Panc1 (cell line): Measurements from ENCODE around the gene SLC46A1. TPM values are rescaled to one million over a fixed set of nuclear protein-coding genes. Genes with fewer than 3 reads are reported as not detected.

Experiments
- ATAC-seq: fragments of 200-7000 bp; cut with Tn5 transposase; 2 replicates; pipeline ENCODE4 v1.9.1; 2020; ENCODE audit warnings: mild to moderate bottlenecking, moderate library complexity
- BruUV-seq: library from RNA; stranded (reverse); fragments of 400-500 nt; replicated peaks from 2 replicates; lab custom pipeline; 2021; lab: Mats Ljungman, UMichigan
- CTCF ChIA-PET: fragments of 300-600 bp; sonication (Branson Sonifier 250); formaldehyde crosslinking; loops from one replicate; lab custom pipeline; 2022; ENCODE audit warnings: antibody characterized with exemption; lab: Charles Lee
- POLR2A ChIA-PET: fragments of 300-600 bp; sonication (Branson Sonifier 250); formaldehyde crosslinking; loops from one replicate; lab custom pipeline; 2022; ENCODE audit warnings: antibody characterized with exemption; lab: Charles Lee
- DNase-seq: peaks from one replicate; pipeline ENCODE4 v3.0.0-alpha.2; 2010; ENCODE audit warnings: low read depth, low spot score
- H3K27ac ChIP-seq: 2 replicates; pipeline ENCODE4 v1.5.1; 2011; ENCODE audit warnings: mild to moderate bottlenecking, low read length, inconsistent platforms
- H3K27me3 ChIP-seq: fragments of 200-500 bp; sonication (Bioruptor generic); 2 replicates; pipeline ENCODE4 v1.6.0; 2014; ENCODE audit warnings: low read length, inconsistent platforms; ENCODE audit not compliant: control insufficient read depth, insufficient read depth
- H3K36me3 ChIP-seq: fragments of 200-500 bp; sonication (Bioruptor generic); 2 replicates; pipeline ENCODE4 v1.5.1; 2014; ENCODE audit warnings: inconsistent platforms, mild to moderate bottlenecking, low read length, moderate library complexity; ENCODE audit not compliant: control insufficient read depth, insufficient read depth
- H3K4me1 ChIP-seq: 2 replicates; pipeline ENCODE4 v1.5.1; 2011; ENCODE audit warnings: inconsistent platforms, mild to moderate bottlenecking, low read length, moderate library complexity; ENCODE audit not compliant: control insufficient read depth, insufficient read depth
- H3K4me3 ChIP-seq, 2 experiments: 2 replicates each; pipeline ENCODE4 v1.5.1; 2011 to 2012; ENCODE audit warnings: low read depth in 2 of 2, low read length in 2 of 2, mild to moderate bottlenecking in 2 of 2, inconsistent platforms in 1 of 2, moderate library complexity in 1 of 2
- H3K9me3 ChIP-seq: fragments of 200-500 bp; sonication (Bioruptor generic); 2 replicates; pipeline ENCODE4 v1.5.1; 2014; ENCODE audit warnings: low read depth, mild to moderate bottlenecking, inconsistent platforms, low read length, moderate library complexity; ENCODE audit not compliant: control insufficient read depth, insufficient read depth
- POLR2AphosphoS5 ChIP-seq: IDR thresholded peaks from 2 replicates; pipeline ENCODE4 v1.6.1; 2012; ENCODE audit warnings: mild to moderate bottlenecking, low read depth, low read length, moderate library complexity
- SIN3A ChIP-seq: IDR thresholded peaks from 2 replicates; pipeline ENCODE4 v1.6.1; 2012; ENCODE audit warnings: low read depth, mild to moderate bottlenecking, low read length, moderate library complexity, borderline replicate concordance; ENCODE audit not compliant: insufficient read depth
- TCF7L2 ChIP-seq: IDR thresholded peaks from 2 replicates; pipeline ENCODE4 v1.6.1; 2011; ENCODE audit warnings: mild to moderate bottlenecking, low read depth, low read length, inconsistent platforms
- in situ Hi-C: cut with HindIII; loops from 2 replicates; pipeline ENCODE4 v1.10.0; 2016; ENCODE audit warnings: low sequenced_read_pairs, low pct_unique_long_range_greater_than_20kb
- intact Hi-C: fragments of 100-400 bp; cut with micrococcal nuclease; formaldehyde crosslinking; loops from one replicate; pipeline ENCODE4 v1.10.0; 2022; ENCODE audit not compliant: unreplicated experiment
- total RNA-seq: library from RNA; stranded (reverse); gene quantifications from one replicate; pipeline ENCODE4 v1.2.1, GENCODE V29; 2021; ENCODE audit not compliant: unreplicated experiment
- TF ChIP-seq, protein P1 (sequence below), 2 experiments: IDR thresholded peaks; 2 replicates each; pipeline ENCODE4 v1.6.1; 2011 to 2012; ENCODE audit warnings: low read depth in 2 of 2, control low read depth in 1 of 2, low read length in 1 of 2, mild to moderate bottlenecking in 1 of 2, moderate library complexity in 1 of 2; ENCODE audit not compliant: insufficient read depth in 1 of 2
- TF ChIP-seq, protein P2 (sequence below): fragments of 450-650 bp; IDR thresholded peaks from 2 replicates; pipeline ENCODE4 v1.5.1; 2017; ENCODE audit warnings: mild to moderate bottlenecking

SLC46A1 gene
- total RNA-seq, 1 experiment from 2014 or later, result 16.9 TPM

DNA sequence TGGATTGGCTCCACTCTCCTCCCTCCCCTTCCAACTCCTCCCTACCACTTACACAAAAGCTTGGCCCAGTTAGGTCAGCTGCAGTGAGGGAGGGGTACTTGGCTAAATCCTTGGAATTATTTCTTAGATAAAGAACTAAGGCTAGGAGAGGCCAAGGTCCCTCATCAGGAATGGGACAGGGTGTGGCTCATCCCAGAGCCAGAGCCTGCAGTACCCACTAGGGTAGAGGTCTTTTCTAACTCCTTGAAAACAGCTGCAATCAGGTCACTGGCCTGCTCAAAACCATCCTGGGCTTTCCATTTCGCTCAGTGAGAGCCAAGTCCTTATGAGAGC lies 1.9 kb upstream of the SLC46A1 start:
- Histone ChIP-seq H3K27me3 (no peaks in the 10 kb centered on the region), H3K36me3 (no peaks in the 10 kb centered on the region), H3K4me1 (peaks cover 8% of the 10 kb centered on the region), H3K9me3 (no peaks in the 10 kb centered on the region), H3K4me3 (no peak overlapping the region), H3K27ac (no peak overlapping the region)
- intact Hi-C loops, result no loop called here
- POLR2A ChIA-PET, result no interaction called here
- TF ChIP-seq, protein P1, sequence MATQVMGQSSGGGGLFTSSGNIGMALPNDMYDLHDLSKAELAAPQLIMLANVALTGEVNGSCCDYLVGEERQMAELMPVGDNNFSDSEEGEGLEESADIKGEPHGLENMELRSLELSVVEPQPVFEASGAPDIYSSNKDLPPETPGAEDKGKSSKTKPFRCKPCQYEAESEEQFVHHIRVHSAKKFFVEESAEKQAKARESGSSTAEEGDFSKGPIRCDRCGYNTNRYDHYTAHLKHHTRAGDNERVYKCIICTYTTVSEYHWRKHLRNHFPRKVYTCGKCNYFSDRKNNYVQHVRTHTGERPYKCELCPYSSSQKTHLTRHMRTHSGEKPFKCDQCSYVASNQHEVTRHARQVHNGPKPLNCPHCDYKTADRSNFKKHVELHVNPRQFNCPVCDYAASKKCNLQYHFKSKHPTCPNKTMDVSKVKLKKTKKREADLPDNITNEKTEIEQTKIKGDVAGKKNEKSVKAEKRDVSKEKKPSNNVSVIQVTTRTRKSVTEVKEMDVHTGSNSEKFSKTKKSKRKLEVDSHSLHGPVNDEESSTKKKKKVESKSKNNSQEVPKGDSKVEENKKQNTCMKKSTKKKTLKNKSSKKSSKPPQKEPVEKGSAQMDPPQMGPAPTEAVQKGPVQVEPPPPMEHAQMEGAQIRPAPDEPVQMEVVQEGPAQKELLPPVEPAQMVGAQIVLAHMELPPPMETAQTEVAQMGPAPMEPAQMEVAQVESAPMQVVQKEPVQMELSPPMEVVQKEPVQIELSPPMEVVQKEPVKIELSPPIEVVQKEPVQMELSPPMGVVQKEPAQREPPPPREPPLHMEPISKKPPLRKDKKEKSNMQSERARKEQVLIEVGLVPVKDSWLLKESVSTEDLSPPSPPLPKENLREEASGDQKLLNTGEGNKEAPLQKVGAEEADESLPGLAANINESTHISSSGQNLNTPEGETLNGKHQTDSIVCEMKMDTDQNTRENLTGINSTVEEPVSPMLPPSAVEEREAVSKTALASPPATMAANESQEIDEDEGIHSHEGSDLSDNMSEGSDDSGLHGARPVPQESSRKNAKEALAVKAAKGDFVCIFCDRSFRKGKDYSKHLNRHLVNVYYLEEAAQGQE (IDR thresholded peaks at IDR 0.05; ENCODE audit: insufficient read depth in 1 of 2, low read depth in 2 of 2, low read length in 1 of 2), result no peak
- TF ChIP-seq POLR2AphosphoS5 (no peak), TCF7L2 (no peak), SIN3A (no peak)
- TF ChIP-seq, protein P2, sequence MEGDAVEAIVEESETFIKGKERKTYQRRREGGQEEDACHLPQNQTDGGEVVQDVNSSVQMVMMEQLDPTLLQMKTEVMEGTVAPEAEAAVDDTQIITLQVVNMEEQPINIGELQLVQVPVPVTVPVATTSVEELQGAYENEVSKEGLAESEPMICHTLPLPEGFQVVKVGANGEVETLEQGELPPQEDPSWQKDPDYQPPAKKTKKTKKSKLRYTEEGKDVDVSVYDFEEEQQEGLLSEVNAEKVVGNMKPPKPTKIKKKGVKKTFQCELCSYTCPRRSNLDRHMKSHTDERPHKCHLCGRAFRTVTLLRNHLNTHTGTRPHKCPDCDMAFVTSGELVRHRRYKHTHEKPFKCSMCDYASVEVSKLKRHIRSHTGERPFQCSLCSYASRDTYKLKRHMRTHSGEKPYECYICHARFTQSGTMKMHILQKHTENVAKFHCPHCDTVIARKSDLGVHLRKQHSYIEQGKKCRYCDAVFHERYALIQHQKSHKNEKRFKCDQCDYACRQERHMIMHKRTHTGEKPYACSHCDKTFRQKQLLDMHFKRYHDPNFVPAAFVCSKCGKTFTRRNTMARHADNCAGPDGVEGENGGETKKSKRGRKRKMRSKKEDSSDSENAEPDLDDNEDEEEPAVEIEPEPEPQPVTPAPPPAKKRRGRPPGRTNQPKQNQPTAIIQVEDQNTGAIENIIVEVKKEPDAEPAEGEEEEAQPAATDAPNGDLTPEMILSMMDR, result no peak
- in situ Hi-C loops, result no loop called here
- CTCF ChIA-PET, result no interaction called here
- BruUV-seq, result no TSS peak
- no peak for DNase-seq
- ATAC-seq, result no peak

DNA sequence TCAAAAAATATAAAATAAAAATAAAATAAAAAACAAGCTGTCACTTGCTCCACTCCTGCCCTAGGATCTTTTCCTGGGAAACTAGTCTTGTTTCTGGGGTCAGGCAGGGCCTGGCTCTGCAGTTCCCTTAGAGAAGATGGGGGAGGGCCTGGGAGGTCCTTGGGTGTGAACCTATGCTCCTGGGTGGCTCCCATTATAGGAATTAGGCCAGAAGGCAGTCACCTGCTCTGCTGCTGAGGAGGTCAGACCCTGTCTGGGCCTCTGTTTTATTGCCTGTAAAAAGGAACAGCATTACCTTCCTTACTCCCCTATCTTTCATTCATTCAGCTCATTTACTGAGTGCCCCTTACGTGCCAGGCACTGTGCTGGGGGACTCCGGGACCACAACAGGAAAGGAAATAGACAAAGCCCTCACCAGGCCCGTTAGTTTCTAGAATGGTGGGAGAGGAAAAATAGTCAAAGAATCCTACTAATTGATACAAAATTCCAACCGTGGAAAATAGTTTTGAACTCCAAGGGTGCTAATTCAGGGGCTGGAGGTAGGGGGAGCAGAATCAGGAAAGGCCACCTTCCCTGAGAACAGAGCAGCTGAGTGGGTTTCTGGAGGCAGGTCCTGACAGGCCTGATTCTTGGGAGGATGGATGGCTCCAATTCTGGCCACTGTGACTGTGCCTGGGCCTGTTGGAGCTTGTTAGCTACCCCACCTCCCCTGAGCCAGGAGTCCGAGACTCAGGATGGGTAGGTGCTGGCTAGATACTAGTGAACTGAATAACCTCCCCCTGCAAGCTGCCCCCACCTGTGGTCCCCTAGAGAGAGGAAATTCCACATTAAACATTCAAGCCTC lies 1.3 kb upstream of the SLC46A1 start:
- TF ChIP-seq, protein P1 (IDR thresholded peaks at IDR 0.05; ENCODE audit: insufficient read depth in 1 of 2, low read depth in 2 of 2, low read length in 1 of 2), result no peak
- no peak for TF ChIP-seq TCF7L2
- TF ChIP-seq, protein P2, result no peak
- TF ChIP-seq POLR2AphosphoS5, result no peak
- no peak for TF ChIP-seq SIN3A
- no TSS peak for BruUV-seq
- Histone ChIP-seq H3K4me1 (peaks cover 8% of the 10 kb centered on the region), H3K9me3 (no peaks in the 10 kb centered on the region), H3K36me3 (no peaks in the 10 kb centered on the region), H3K27ac (no peak overlapping the region), H3K4me3 (no peak overlapping the region), H3K27me3 (no peaks in the 10 kb centered on the region)
- DNase-seq (no peak), ATAC-seq (no peak)
- in situ Hi-C loops, result no loop called here
- intact Hi-C loops, result no loop called here
- POLR2A ChIA-PET, result no interaction called here
- CTCF ChIA-PET, result interaction anchor here (1.1 kb wide), 1 partner anchor 9 kb away, joined by 4 read pairs; no protein-coding TSS in a partner anchor
